WTC11 (cell line): ENCODE measurements around the gene HECTD3. TPM values are rescaled to one million over a fixed set of nuclear protein-coding genes. Genes with fewer than 3 reads are reported as not detected.
"Not testable (repeated sequence)": the region's sequence is repeated elsewhere in the genome, so short reads cannot be mapped to it uniquely, and the experiment has no call there.

Experiments
- ATAC-seq: fragments of 200-7000 bp; cut with Tn5 transposase; 2 replicates; pipeline ENCODE4 v1.10.0; 2021; ENCODE audit warnings: mild to moderate bottlenecking, moderate library complexity
- CTCF ChIA-PET: fragments of 300-600 bp; sonication (Branson Sonifier 250); formaldehyde crosslinking; loops from one replicate; lab custom pipeline; 2021; ENCODE audit warnings: antibody characterized with exemption; lab: Charles Lee
- POLR2A ChIA-PET: fragments of 350-600 bp; sonication (Branson Sonifier 250); formaldehyde crosslinking; loops from one replicate; lab custom pipeline; 2021; ENCODE audit warnings: antibody characterized with exemption; lab: Charles Lee
- DNase-seq: peaks from one replicate; pipeline ENCODE4 v3.0.0; 2021; ENCODE audit warnings: low spot score
- H3K27ac Mint-ChIP-seq: 2 replicates; pipeline ENCODE4 v1.8.0; 2021; ENCODE audit warnings: mixed read lengths
- H3K27me3 Mint-ChIP-seq: 2 replicates; pipeline ENCODE4 v1.8.0; 2021; ENCODE audit warnings: low read depth, mild to moderate bottlenecking, moderate library complexity, mixed read lengths
- H3K36me3 Mint-ChIP-seq: 2 replicates; pipeline ENCODE4 v1.8.0; 2021; ENCODE audit warnings: mixed read lengths
- H3K4me1 Mint-ChIP-seq: 2 replicates; pipeline ENCODE4 v1.8.0; 2022; ENCODE audit warnings: mixed read lengths
- H3K4me3 Mint-ChIP-seq: 2 replicates; pipeline ENCODE4 v1.8.0; 2021; ENCODE audit warnings: mild to moderate bottlenecking, moderate library complexity, mixed read lengths
- H3K9me3 Mint-ChIP-seq: 2 replicates; pipeline ENCODE4 v1.8.0; 2021; ENCODE audit warnings: mixed read lengths
- total RNA-seq: library from RNA; stranded (reverse); gene quantifications from 3 replicates; pipeline ENCODE4 v1.2.3, GENCODE V29; 2021

The HECTD3 gene
- total RNA-seq, 1 experiment from 2014 or later: 39.5 TPM

GRCh38 chr1:44962022-44962421 is 49.1 kb downstream of the HECTD3 start:
- POLR2A ChIA-PET, H3K27ac Mint-ChIP-seq, H3K4me1 Mint-ChIP-seq, DNase-seq, ATAC-seq, H3K9me3 Mint-ChIP-seq, CTCF ChIA-PET, H3K27me3 Mint-ChIP-seq, H3K4me3 Mint-ChIP-seq, H3K36me3 Mint-ChIP-seq: not testable (repeated sequence)

- POLR2A ChIA-PET: interaction anchor here (0.5 kb wide), 1 partner anchor 486 kb away, joined by 5 read pairs; no protein-coding TSS in a partner anchor
- H3K4me1 Mint-ChIP-seq, DNase-seq, H3K4me3 Mint-ChIP-seq, H3K27me3 Mint-ChIP-seq, H3K27ac Mint-ChIP-seq, H3K36me3 Mint-ChIP-seq, CTCF ChIA-PET, ATAC-seq: not testable (repeated sequence)
- H3K9me3 Mint-ChIP-seq: peaks cover 15% of the 10 kb centered on the region
Measured at GRCh38 chr1:44957566-44957965, 53.6 kb downstream of the HECTD3 start.

GRCh38 chr1:44956077-44956476 is 55.0 kb downstream of the HECTD3 start:
- H3K27me3 Mint-ChIP-seq, POLR2A ChIA-PET, H3K4me3 Mint-ChIP-seq, DNase-seq, ATAC-seq, H3K27ac Mint-ChIP-seq, H3K36me3 Mint-ChIP-seq, H3K4me1 Mint-ChIP-seq, CTCF ChIA-PET: not testable (repeated sequence)
- H3K9me3 Mint-ChIP-seq: peaks cover 15% of the 10 kb centered on the region

Other genes with a start within 250 kb of the HECTD3 start
- gene RPS8, start 235.8 kb downstream of the HECTD3 start, total RNA-seq: 2,343 to 2,726 TPM (median 2,722 TPM) in 3 replicates
- gene BEST4, start 223.2 kb downstream of the HECTD3 start, total RNA-seq: 1.6 to 1.7 TPM (median 1.6 TPM) in 3 replicates
- 10.1 to 16.4 TPM (median 12.0 TPM) in 3 replicates for gene PLK3, start 210.9 kb downstream of the HECTD3 start, total RNA-seq
- gene DYNLT4, start 204.0 kb downstream of the HECTD3 start, total RNA-seq: 0.31 to 0.62 TPM (median 0.57 TPM) in 3 replicates
- gene BTBD19, start 202.8 kb downstream of the HECTD3 start, total RNA-seq: 1.7 to 2.0 TPM (median 1.8 TPM) in 3 replicates
- 0.71 to 1.1 TPM (median 0.96 TPM) in 3 replicates for gene PTCH2, start 168.1 kb downstream of the HECTD3 start, total RNA-seq
- 27.4 to 33.2 TPM (median 29.0 TPM) in 3 replicates for gene EIF2B3, start 24.7 kb downstream of the HECTD3 start, total RNA-seq
- 95.2 to 118 TPM (median 96.0 TPM) in 3 replicates for gene UROD, start 930 bp upstream of the HECTD3 start, total RNA-seq
- gene ZSWIM5, start 195.3 kb upstream of the HECTD3 start, total RNA-seq: 2.2 to 2.6 TPM (median 2.6 TPM) in 3 replicates